Measurements from ENCODE around the gene RAB36.
A peak's percentile ranks its signal among the peaks of the same experiment; 100 is the strongest.

The RAB36 gene

GRCh38 chr22:23161029-23161428 is 15.8 kb downstream of the RAB36 start:
- DNase-seq: no peak

- no peak for DNase-seq
Observed at GRCh38 chr22:23161574-23161973, 16.3 kb downstream of the RAB36 start.

- DNase-seq: no peak
Observed at GRCh38 chr22:23163665-23164064, 18.4 kb downstream of the RAB36 start.

- no peak for DNase-seq
Observed at GRCh38 chr22:23164091-23164490, 18.8 kb downstream of the RAB36 start.

- DNase-seq: no peak
Observed at GRCh38 chr22:23166042-23166831, 21.0 kb downstream of the RAB36 start.

GRCh38 chr22:23166841-23167616 is 21.8 kb downstream of the RAB36 start:
- no peak for DNase-seq

- DNase-seq: no peak
Observed at GRCh38 chr22:23168391-23169042, 23.2 kb downstream of the RAB36 start.

GRCh38 chr22:23169043-23169406 is 23.7 kb downstream of the RAB36 start:
- DNase-seq: no peak

GRCh38 chr22:23175817-23176644 is 30.8 kb downstream of the RAB36 start:
- DNase-seq: no peak

GRCh38 chr22:23176645-23177027 is 31.4 kb downstream of the RAB36 start:
- DNase-seq: no peak

GRCh38 chr22:23177197-23177596 is 31.9 kb downstream of the RAB36 start:
- no peak for DNase-seq

- peak; percentile 47 for DNase-seq
Observed at GRCh38 chr22:23178512-23179254, 33.4 kb downstream of the RAB36 start.

- no peak for DNase-seq
Observed at GRCh38 chr22:23179381-23180299, 34.4 kb downstream of the RAB36 start.

- peak; percentile 59 for DNase-seq
Observed at GRCh38 chr22:23180301-23180892, 35.1 kb downstream of the RAB36 start, which contains the start of gene BCR. Gene BCR (plus strand): TSS chr22:23180509. CDS start chr22:23180961, 452 bp downstream.

- no peak for DNase-seq
Observed at GRCh38 chr22:23180893-23181720, 35.8 kb downstream of the RAB36 start.

GRCh38 chr22:23181721-23182308 is 36.5 kb downstream of the RAB36 start:
- no peak for DNase-seq

GRCh38 chr22:23182309-23183060 is 37.2 kb downstream of the RAB36 start:
- DNase-seq: peak; percentile 32

- no peak for DNase-seq
Observed at GRCh38 chr22:23183061-23183698, 37.9 kb downstream of the RAB36 start.

All from inflammatory macrophage treated with lipopolysaccharide for 4 hours (primary cell).